GM18508 (cell line): ENCODE results near the gene FOXL3.

ENCODE experiments used
- ATAC-seq: cut with Tn5 transposase; IDR thresholded peaks from one replicate; pipeline ENCODE4 v1.9.1; 2021; ENCODE audit warnings: moderate number of reproducible peaks; ENCODE audit not compliant: insufficient read depth, unreplicated experiment

The FOXL3 gene

DNA sequence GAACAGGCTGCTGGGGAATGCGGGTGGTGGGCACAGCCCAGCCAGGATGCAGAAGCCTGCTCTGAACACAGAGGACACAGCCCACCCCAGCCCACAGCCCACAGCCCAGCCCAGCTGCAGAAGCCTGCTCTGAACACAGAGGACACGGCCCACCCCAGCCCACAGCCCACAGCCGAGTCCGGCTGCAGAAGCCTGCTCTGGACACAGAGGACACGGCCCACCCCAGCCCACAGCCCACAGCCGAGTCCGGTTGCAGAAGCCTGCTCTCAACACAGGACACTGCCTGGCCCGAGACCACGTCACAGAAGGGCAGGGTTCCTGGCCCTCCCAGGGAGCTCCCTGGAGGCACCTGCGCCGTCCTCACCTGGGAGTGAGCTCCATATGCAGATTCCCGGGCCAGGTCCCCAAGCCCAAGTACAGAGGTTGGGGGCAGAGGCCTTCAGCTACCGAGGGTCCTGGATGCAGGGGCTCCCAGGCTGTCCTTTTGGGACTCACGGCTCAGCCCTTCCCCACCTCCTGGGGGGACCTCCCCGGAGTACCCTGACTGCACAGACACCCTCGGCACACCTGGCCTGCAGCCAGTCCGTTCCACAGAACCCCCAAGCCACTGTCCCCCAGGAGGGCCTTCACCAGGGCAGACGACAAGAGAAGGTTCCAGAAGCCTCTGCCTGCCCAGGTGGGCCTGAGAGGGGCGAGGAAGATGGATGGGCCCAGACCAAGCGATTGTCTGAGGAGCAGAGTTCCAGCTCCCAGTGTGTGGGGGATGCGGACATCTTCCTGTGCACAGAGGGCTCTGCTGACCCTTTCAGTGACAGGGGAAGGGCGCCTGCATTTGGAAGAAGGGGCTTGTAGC is 23.7 kb upstream of the FOXL3 start:
- ATAC-seq = no peak

- no peak for ATAC-seq
These were observed 22.8 kb upstream of the FOXL3 start for GRCh38 chr7:266851-267840.

DNA sequence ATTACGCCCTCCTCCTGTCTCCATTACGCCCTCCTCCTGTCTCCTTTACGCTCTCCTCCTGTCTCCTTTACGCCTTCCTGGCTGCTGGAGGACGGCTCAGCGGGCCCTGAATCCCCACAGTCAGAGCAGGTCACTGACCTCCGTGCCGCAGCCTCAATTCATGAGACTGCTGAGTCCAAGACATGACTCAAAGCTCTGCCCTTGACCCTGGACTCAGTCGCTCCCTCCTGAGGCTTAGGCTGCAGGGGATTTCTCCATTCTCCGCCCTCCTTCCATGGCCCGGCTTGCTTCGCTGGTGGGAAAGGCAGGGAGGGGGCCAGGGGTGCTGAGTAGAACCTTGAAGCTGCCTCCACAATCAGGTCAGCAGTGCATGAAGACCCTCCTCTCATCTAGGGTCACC is 21.0 kb upstream of the FOXL3 start:
- no peak for ATAC-seq

GRCh38 chr7:269721-270120 is 20.2 kb upstream of the FOXL3 start:
- no peak for ATAC-seq

DNA sequence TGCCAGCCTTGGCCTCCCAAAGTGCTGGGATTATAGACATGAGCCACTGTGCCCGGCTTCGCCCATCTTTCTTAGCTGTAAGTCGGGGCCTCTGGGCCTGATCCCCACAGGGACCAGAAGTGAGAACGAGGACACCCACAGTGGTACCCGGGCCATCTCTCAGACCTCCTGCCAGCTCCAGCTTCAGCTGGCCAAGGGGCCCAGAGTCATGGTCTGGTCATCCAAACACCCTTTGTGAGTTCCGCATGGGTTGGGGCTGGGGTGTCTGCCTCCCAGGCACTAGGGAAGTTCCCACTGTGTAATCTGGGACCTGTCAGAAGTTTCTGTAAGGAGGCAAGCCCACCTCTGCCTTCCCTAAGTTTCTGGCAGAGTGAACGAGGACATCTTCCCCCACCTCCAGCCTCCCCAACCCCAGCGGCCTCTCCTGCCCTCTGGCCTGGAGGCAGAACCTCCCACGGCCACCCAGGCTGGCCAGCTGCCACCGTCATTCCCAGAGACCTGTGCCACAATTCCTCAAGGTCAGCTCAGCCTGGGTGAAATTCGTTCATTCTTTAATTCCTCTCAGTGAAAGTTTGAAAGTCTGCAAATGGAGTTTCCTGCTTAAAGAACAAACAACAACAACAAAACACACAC is 19.5 kb upstream of the FOXL3 start:
- ATAC-seq = no peak

GRCh38 chr7:271266-272107 is 18.5 kb upstream of the FOXL3 start:
- no peak for ATAC-seq

GRCh38 chr7:272108-272615 is 17.8 kb upstream of the FOXL3 start:
- ATAC-seq = no peak

DNA sequence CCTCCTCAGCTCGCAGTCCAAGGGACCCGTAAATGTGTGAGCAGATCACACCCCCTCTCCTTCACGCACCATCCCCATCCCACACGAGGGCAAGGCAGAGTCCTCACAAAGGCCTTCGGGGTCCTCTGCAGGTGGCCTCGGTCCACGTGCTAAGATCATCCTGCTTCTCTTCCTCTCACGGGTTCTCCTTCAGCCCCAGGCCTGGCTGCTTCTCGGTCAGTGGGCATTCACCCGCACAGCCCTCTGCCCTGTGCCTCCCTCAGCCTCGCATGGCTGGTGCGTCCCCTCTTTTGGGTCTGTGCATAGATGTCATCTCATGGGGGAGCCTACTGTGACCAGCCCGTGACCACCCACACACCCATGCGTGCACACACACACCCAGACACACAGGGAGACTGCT is 17.3 kb upstream of the FOXL3 start:
- no peak for ATAC-seq

DNA sequence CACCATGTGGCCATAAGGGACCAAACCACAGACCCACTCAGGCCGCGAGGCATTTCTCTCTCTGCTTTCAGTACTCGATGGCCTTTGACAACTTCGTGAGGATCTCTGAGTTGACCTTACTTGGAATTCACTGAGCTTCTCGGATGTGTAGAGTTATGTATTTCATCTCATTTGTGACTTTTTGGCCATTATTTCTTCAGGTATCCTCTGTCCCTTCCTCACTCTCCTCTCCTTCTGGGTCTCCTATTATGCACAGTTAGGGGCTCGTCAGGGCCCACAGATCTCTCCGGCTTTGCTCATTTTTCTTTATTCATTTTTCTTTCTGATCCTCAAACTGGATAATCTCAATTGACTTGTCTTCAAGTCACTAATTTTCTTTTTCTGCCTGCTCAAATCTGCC is 16.6 kb upstream of the FOXL3 start:
- no peak for ATAC-seq

- no peak for ATAC-seq
These were observed 15.7 kb upstream of the FOXL3 start for GRCh38 chr7:274266-274665.

GRCh38 chr7:276230-276835 is 13.6 kb upstream of the FOXL3 start:
- ATAC-seq = no peak

GRCh38 chr7:277228-277627 is 12.7 kb upstream of the FOXL3 start:
- ATAC-seq = no peak

DNA sequence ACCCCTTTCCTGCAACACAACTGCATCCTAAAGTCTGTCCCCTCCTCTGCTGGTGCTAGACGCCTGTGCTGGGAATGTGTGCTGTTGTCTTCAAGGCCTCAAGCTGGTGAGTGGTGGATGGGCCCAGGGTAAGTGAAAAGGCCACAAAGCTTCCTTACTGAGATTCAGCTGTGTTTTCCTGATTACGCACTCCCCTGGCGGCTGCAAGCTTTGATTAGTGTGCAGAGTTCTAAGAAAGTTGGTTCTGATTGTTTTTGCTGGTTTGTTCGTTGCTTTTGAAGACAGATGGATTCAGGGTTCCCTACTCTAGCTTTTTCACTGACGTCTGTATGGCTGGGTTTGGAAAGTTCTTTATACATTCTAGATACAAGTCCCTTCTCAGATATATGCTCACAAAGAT is 11.9 kb upstream of the FOXL3 start:
- ATAC-seq = no peak

- ATAC-seq = no peak
These were observed 10.1 kb upstream of the FOXL3 start for GRCh38 chr7:279821-280220.

GRCh38 chr7:280461-280860 is 9.5 kb upstream of the FOXL3 start:
- ATAC-seq = no peak

GRCh38 chr7:281637-282036 is 8.3 kb upstream of the FOXL3 start:
- no peak for ATAC-seq

GRCh38 chr7:282621-283020 is 7.3 kb upstream of the FOXL3 start:
- no peak for ATAC-seq

- no peak for ATAC-seq
These were observed 4.9 kb upstream of the FOXL3 start for GRCh38 chr7:284762-285722.
